HepG2 (cell line): Measurements from ENCODE around the gene AP3M1. TPM values are rescaled to one million over a fixed set of nuclear protein-coding genes. Genes with fewer than 3 reads are reported as not detected.

ENCODE experiments used
- ATAC-seq: fragments of 200-7000 bp; cut with Tn5 transposase; 3 replicates; pipeline ENCODE4 v1.9.1; 2020; ENCODE audit warnings: mild to moderate bottlenecking, moderate library complexity
- BruUV-seq: library from RNA; stranded (reverse); fragments of 400-500 nt; replicated peaks from 2 replicates; lab custom pipeline; 2021; lab: Mats Ljungman, UMichigan
- CTCF ChIA-PET: fragments of 300-600 bp; formaldehyde crosslinking; extraction: SDS; loops from one replicate; lab custom pipeline; 2021; ENCODE audit warnings: low total read pairs, inconsistent platforms, low intra/inter-chr PET ratio; lab: Yijun Ruan, JAX
- POLR2A ChIA-PET: fragments of 350-600 bp; sonication (Branson Sonifier 250); formaldehyde crosslinking; loops from one replicate; lab custom pipeline; 2020; ENCODE audit warnings: antibody characterized with exemption, inconsistent platforms; lab: Yijun Ruan, JAX
- DNase-seq: peaks from one replicate; pipeline ENCODE4 v3.0.0-alpha.2; 2015; ENCODE audit warnings: low spot score
- FAIRE-seq: peaks from 3 replicates; lab custom pipeline; 2011; peaks lifted over from hg19 to GRCh38; lab: Jason Lieb, UNC
- H2AFZ ChIP-seq: one replicate; pipeline ENCODE4 v1.6.1; 2011; ENCODE audit warnings: low read length, inconsistent platforms
- H3K27ac ChIP-seq: fragments of 300-600 bp; 3 replicates; pipeline ENCODE4 v1.8.0; 2011; ENCODE audit warnings: mixed run types, mild to moderate bottlenecking, mixed read lengths, low read length, inconsistent platforms; ENCODE audit not compliant: insufficient read depth; ENCODE audit errors: extremely low read length
- H3K27me3 ChIP-seq, 2 experiments: fragments of 200-600 bp in 1 of 2; 2 replicates in 1 of 2; 3 replicates in 1 of 2; pipeline versions ENCODE4 v1.6.0 to v1.8.0; 2011; ENCODE audit warnings: low read length in 2 of 2, mild to moderate bottlenecking in 2 of 2, moderate library complexity in 2 of 2, inconsistent platforms in 1 of 2; ENCODE audit not compliant: insufficient read depth in 2 of 2, control insufficient read depth in 1 of 2
- H3K36me3 ChIP-seq, 2 experiments: fragments of 200-600 bp in 1 of 2; replicated peaks in 1 of 2; 2 replicates in 1 of 2; 3 replicates in 1 of 2; pipeline versions ENCODE4 v1.5.1 to v1.8.0; 2011; ENCODE audit warnings: low read length in 2 of 2, inconsistent platforms in 1 of 2; ENCODE audit not compliant: insufficient read depth in 2 of 2, control insufficient read depth in 1 of 2
- H3K4me1 ChIP-seq: 2 replicates; pipeline ENCODE4 v1.5.1; 2012; ENCODE audit warnings: low read length, inconsistent platforms; ENCODE audit not compliant: insufficient read depth
- H3K4me2 ChIP-seq: 2 replicates; pipeline ENCODE4 v1.6.0; 2011; ENCODE audit warnings: low read depth, low read length, inconsistent platforms
- H3K4me3 ChIP-seq, 3 experiments: fragments of 200-600 bp in 1 of 3; sonication (generic), shearing (Covaris generic) in 1 of 3; replicated peaks in 1 of 3; 2 replicates each; pipeline ENCODE4 v1.5.1; 2011 to 2016; ENCODE audit warnings: low read length in 3 of 3, inconsistent platforms in 2 of 3, low read depth in 2 of 3, mild to moderate bottlenecking in 2 of 3, control low read depth in 1 of 3, mixed read lengths in 1 of 3; ENCODE audit not compliant: insufficient read depth in 1 of 3
- H3K79me2 ChIP-seq: one replicate; pipeline ENCODE4 v1.6.1; 2011; ENCODE audit warnings: low read length, inconsistent platforms; ENCODE audit not compliant: insufficient read depth
- H3K9ac ChIP-seq: 2 replicates; pipeline ENCODE4 v1.6.0; 2011; ENCODE audit warnings: mild to moderate bottlenecking, low read depth, low read length, inconsistent platforms; ENCODE audit not compliant: insufficient read depth
- H3K9me3 ChIP-seq: 2 replicates; pipeline ENCODE4 v1.5.1; 2012; ENCODE audit warnings: mild to moderate bottlenecking, low read length
- H4K20me1 ChIP-seq: 2 replicates; pipeline ENCODE4 v1.6.0; 2011; ENCODE audit warnings: inconsistent platforms, mild to moderate bottlenecking, low read length, moderate library complexity; ENCODE audit not compliant: insufficient read depth
- DNMT3B ChIP-seq: conservative IDR thresholded peaks from 2 replicates; pipeline ENCODE4 v1.6.1; 2016; ENCODE audit warnings: missing biosample characterization, control low read depth
- JDP2 ChIP-seq: sonication (generic); formaldehyde crosslinking; IDR thresholded peaks from 2 replicates; pipeline ENCODE4 v1.8.1; 2022; ENCODE audit warnings: missing genetic modification reagents, borderline replicate concordance
- RBAK ChIP-seq: sonication (generic); formaldehyde crosslinking; IDR thresholded peaks from 2 replicates; pipeline ENCODE4 v1.5.1; 2020; ENCODE audit warnings: mild to moderate bottlenecking, missing genetic modification reagents
- ZBTB8A ChIP-seq: sonication (generic); formaldehyde crosslinking; IDR thresholded peaks from 2 replicates; pipeline ENCODE4 v1.4.0; 2020; ENCODE audit warnings: mild to moderate bottlenecking, low read depth, missing genetic modification reagents, borderline replicate concordance
- ZNF570 ChIP-seq: sonication (generic); formaldehyde crosslinking; IDR thresholded peaks from 2 replicates; pipeline ENCODE4 v1.4.0; 2020; ENCODE audit warnings: mild to moderate bottlenecking, missing genetic modification reagents, borderline replicate concordance
- WGBS: methylation state at CpG from one replicate; pipeline ENCODE4 v1.1.6; 2017; ENCODE audit warnings: low lambda C conversion rate; 5-methylcytosine and 5-hydroxymethylcytosine counted together
- in situ Hi-C: cut with HindIII; loops from 2 replicates; pipeline ENCODE4 v1.10.0; 2017; ENCODE audit warnings: low pct_unique_long_range_greater_than_20kb; ENCODE audit not compliant: extremely low pct_ligation_motif_present
- intact Hi-C: fragments of 100-400 bp; cut with micrococcal nuclease; formaldehyde crosslinking; loops from one replicate; pipeline ENCODE4 v1.10.0; 2022; ENCODE audit not compliant: unreplicated experiment
- polyA plus RNA-seq, 8 experiments: library from polyadenylated mRNA; depleted of rRNA in 3 of 8; stranded (reverse) in 7 of 8; unstranded in 1 of 8; fragments of >200 nt; fragmentation: Illumina TruSeq in 4 of 8; extraction: Trizol in 4 of 8; gene quantifications; 2 replicates each; pipeline versions ENCODE4 v1.2.1 to v1.2.3, GENCODE V29; 2011 to 2016; ENCODE audit warnings: low read depth in 4 of 8, missing spikeins in 1 of 8, mixed read lengths in 1 of 8; ENCODE audit not compliant: insufficient read depth in 1 of 8
- total RNA-seq, 5 experiments: library from RNA; depleted of rRNA; stranded (reverse); fragments of >200 nt; fragmentation: Illumina TruSeq; extraction: Trizol; gene quantifications; 2 replicates each; pipeline ENCODE4 v1.2.3, GENCODE V29; 2016; ENCODE audit warnings: low read depth in 1 of 5
- TF ChIP-seq, protein P1 (sequence below): sonication (generic); formaldehyde crosslinking; IDR thresholded peaks from 2 replicates; pipeline ENCODE4 v1.4.0; 2020; ENCODE audit warnings: missing genetic modification reagents, borderline replicate concordance
- TF ChIP-seq, protein P2 (sequence below): sonication (generic); formaldehyde crosslinking; IDR thresholded peaks from 2 replicates; pipeline ENCODE4 v1.9.0; 2021; ENCODE audit warnings: missing genetic modification reagents, mild to moderate bottlenecking, borderline replicate concordance
- TF ChIP-seq, protein P3 (sequence below): sonication (generic); formaldehyde crosslinking; IDR thresholded peaks from 2 replicates; pipeline ENCODE4 v1.5.0; 2020; ENCODE audit warnings: missing genetic modification reagents
- TF ChIP-seq, protein P4 (sequence below): IDR thresholded peaks from 2 replicates; pipeline ENCODE4 v1.6.1; 2016; ENCODE audit warnings: mild to moderate bottlenecking
- TF ChIP-seq, protein P5 (sequence below): sonication (generic); formaldehyde crosslinking; IDR thresholded peaks from 2 replicates; pipeline ENCODE4 v1.4.0; 2020; ENCODE audit warnings: low read depth, mild to moderate bottlenecking, missing genetic modification reagents

The AP3M1 gene
- total and polyA plus RNA-seq, 2 of the 13 experiments (the other 11 are each of a cell fraction or from before 2014, with no cell fraction given) = 29.0 to 31.6 TPM

DNA sequence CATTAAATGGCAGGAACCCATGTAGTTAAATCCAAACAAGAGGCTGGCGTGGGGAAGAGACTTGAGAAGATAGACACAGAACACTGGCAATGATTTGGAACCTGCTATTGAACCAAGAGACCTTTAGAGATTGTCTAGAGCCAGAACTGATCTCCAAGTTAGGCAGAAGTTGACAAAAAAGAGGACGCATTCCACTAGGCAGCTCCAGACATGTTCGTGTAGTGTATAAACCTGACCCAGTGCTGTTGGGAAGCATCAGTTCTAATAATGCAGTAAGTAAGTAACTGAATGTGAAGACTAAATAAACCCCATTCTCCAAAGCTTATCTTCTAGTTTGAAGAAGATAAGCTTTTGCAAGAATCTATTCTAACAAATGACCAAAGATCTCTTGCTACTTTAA, 50.8 kb downstream of the AP3M1 start (continued):
- TF ChIP-seq, protein P1, sequence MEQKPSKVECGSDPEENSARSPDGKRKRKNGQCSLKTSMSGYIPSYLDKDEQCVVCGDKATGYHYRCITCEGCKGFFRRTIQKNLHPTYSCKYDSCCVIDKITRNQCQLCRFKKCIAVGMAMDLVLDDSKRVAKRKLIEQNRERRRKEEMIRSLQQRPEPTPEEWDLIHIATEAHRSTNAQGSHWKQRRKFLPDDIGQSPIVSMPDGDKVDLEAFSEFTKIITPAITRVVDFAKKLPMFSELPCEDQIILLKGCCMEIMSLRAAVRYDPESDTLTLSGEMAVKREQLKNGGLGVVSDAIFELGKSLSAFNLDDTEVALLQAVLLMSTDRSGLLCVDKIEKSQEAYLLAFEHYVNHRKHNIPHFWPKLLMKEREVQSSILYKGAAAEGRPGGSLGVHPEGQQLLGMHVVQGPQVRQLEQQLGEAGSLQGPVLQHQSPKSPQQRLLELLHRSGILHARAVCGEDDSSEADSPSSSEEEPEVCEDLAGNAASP = no peak
- no peak for TF ChIP-seq ZNF570 (CRISPR knock-in tag)
- no peak for TF ChIP-seq DNMT3B
- no peak for TF ChIP-seq ZBTB8A
- TF ChIP-seq, protein P2, sequence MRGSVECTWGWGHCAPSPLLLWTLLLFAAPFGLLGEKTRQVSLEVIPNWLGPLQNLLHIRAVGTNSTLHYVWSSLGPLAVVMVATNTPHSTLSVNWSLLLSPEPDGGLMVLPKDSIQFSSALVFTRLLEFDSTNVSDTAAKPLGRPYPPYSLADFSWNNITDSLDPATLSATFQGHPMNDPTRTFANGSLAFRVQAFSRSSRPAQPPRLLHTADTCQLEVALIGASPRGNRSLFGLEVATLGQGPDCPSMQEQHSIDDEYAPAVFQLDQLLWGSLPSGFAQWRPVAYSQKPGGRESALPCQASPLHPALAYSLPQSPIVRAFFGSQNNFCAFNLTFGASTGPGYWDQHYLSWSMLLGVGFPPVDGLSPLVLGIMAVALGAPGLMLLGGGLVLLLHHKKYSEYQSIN (CRISPR knock-in tag) = no peak

DNA sequence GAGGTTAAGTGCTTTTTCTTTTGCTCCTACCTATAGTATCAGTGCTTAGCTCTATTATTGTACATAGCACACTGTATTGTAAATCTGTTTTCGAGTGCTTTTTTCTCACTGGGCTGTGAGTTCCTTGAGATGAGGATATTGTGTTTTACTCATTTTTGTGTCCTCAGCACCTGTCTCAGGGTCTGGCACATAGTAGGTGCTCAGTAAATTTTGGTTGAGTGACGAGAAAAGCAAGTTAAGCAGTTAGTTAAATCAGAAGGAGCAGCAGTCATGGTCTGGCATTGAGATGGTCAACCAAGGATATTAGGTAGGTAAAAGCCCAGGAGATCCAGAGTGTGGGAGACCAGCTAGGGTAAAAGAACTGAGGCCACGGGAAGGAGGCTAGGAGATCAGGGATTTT, 51.2 kb downstream of the AP3M1 start:
- Histone ChIP-seq H3K79me2 (no peaks in the 10 kb centered on the region), H3K9ac (no peak overlapping the region), H3K9me3 (no peaks in the 10 kb centered on the region), H3K36me3 (peaks cover 10 to 60% of the 10 kb centered on the region in 2 experiments), H3K4me2 (no peak overlapping the region), H2AFZ (no peak overlapping the region), H3K27me3 (no peaks in the 10 kb centered on the region), H4K20me1 (no peaks in the 10 kb centered on the region), H3K4me3 (no peak overlapping the region), H3K27ac (no peak overlapping the region), H3K4me1 (no peaks in the 10 kb centered on the region)
- intact Hi-C loops = no loop called here
- in situ Hi-C loops = no loop called here
- BruUV-seq = no TSS peak
- ChIA-PET CTCF (no interaction called here), POLR2A (no interaction called here)
- DNase-seq (no peak), ATAC-seq (no peak), FAIRE-seq (no peak)
- 94% methylated on average over 3 of the region's 3 CpGs for WGBS
- TF ChIP-seq, protein P3, sequence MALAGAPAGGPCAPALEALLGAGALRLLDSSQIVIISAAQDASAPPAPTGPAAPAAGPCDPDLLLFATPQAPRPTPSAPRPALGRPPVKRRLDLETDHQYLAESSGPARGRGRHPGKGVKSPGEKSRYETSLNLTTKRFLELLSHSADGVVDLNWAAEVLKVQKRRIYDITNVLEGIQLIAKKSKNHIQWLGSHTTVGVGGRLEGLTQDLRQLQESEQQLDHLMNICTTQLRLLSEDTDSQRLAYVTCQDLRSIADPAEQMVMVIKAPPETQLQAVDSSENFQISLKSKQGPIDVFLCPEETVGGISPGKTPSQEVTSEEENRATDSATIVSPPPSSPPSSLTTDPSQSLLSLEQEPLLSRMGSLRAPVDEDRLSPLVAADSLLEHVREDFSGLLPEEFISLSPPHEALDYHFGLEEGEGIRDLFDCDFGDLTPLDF (CRISPR knock-in tag) = no peak
- TF ChIP-seq ZNF570 (CRISPR knock-in tag) (no peak), JDP2 (CRISPR knock-in tag) (no peak), RBAK (CRISPR knock-in tag) (no peak)
- TF ChIP-seq, protein P4, sequence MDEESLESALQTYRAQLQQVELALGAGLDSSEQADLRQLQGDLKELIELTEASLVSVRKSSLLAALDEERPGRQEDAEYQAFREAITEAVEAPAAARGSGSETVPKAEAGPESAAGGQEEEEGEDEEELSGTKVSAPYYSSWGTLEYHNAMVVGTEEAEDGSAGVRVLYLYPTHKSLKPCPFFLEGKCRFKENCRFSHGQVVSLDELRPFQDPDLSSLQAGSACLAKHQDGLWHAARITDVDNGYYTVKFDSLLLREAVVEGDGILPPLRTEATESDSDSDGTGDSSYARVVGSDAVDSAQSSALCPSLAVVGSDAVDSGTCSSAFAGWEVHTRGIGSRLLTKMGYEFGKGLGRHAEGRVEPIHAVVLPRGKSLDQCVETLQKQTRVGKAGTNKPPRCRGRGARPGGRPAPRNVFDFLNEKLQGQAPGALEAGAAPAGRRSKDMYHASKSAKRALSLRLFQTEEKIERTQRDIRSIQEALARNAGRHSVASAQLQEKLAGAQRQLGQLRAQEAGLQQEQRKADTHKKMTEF (CRISPR knock-in tag) = no peak
- TF ChIP-seq, protein P5, sequence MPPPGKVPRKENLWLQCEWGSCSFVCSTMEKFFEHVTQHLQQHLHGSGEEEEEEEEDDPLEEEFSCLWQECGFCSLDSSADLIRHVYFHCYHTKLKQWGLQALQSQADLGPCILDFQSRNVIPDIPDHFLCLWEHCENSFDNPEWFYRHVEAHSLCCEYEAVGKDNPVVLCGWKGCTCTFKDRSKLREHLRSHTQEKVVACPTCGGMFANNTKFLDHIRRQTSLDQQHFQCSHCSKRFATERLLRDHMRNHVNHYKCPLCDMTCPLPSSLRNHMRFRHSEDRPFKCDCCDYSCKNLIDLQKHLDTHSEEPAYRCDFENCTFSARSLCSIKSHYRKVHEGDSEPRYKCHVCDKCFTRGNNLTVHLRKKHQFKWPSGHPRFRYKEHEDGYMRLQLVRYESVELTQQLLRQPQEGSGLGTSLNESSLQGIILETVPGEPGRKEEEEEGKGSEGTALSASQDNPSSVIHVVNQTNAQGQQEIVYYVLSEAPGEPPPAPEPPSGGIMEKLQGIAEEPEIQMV (CRISPR knock-in tag) = no peak
